ENCODE data around the gene C20orf144.

GRCh38 chr20:33667676-33668465 lies 5.7 kb downstream of the C20orf144 start:
- TF ChIP-seq EZH2phosphoT487 (IDR thresholded peaks at IDR 0.05; ENCODE audit: unreplicated experiment) (no peak), CTCF (conservative IDR thresholded peaks at IDR 0.05; ENCODE audit: low read depth in 2 of 2) (peak; percentile 73 to 93), EZH2 (IDR thresholded peaks at IDR 0.05; ENCODE audit: low read depth, unreplicated experiment) (no peak), POLR2AphosphoS5 (IDR thresholded peaks at IDR 0.05; ENCODE audit: low read depth) (0 out of 2 replicates have a peak, but pooled peaks have one; percentile 14), ZNF114 (CRISPR knock-in tag; IDR thresholded peaks at IDR 0.05) (no peak), NANOG (IDR thresholded peaks at IDR 0.05; ENCODE audit: borderline replicate concordance) (no peak), ZNF331 (CRISPR knock-in tag; IDR thresholded peaks at IDR 0.05; ENCODE audit: low read depth) (no peak), REST (IDR thresholded peaks at IDR 0.05; ENCODE audit: unreplicated experiment) (no peak), CREB1 (CRISPR knock-in tag; IDR thresholded peaks at IDR 0.05; ENCODE audit: low read depth) (peak; percentile 55; the same call in 1 of the 2 replicates)
